Measurements from ENCODE around the gene CTNNBL1. TPM values are rescaled to one million over a fixed set of nuclear protein-coding genes. Genes with fewer than 3 reads are reported as not detected.

CTNNBL1 gene
- total RNA-seq, 1 experiment from 2014 or later: 203 TPM

DNA sequence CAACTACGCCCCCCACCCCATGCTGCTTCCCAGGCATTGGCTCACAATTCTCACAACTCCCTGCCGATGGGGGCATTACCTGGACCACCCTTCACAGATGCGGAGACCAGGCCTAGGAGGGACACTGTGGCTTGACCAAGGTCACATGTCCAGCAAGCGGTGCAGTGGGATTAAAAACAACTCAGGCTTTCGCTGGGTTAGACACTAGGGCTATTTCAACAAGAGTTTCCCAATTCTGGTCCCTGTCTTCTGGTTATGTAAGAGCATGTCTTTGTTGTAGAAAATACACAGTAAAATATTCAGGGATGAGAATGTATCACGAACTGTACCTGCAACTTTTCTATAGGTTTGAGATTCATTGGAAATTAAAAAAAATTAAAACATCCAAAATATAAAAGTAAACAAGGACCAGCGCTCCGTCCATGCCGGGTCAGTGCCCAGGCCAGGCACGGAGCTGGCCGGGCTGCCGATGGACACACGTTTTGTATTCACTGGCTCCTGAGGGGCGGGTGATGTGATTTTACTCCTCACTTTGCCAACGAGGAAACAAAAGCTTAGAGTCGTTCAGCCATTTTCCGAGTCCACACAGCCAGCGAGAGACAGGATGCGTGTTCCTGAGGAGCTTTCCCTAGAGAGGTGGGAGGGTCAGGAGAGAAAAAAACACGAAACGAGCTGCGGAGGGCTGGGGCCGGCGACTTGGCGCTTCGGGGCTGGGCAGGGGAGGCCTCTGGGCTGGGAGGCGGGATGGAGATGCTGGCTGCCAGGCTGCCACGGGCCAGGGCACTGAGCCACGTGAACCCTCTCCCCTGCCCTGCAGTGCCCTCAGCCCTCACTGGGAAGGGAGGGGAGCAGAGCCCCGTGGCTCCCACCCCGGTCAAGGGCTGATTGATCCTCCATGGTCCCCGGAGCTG, 192.0 kb downstream of the CTNNBL1 start:
- ChIA-PET CTCF (interaction anchor here (0.7 kb wide), 1 partner anchor 82 kb away, joined by 4 read pairs; no protein-coding TSS in a partner anchor), POLR2A (no interaction called here)
- Histone ChIP-seq H3K4me1 (peaks cover 10% of the 10 kb centered on the region; the same call in 1 of the 2 replicates), H3K4me3 (ENCODE audit: low read depth, low read length) (no peak overlapping the region), H3K36me3 (ENCODE audit: control insufficient read depth, insufficient read depth, low read length) (no peaks in the 10 kb centered on the region), H3K27me3 (replicated peaks; ENCODE audit: control insufficient read depth, insufficient read depth, low read length) (no peaks in the 10 kb centered on the region), H3K9me3 (no peaks in the 10 kb centered on the region)
- Mint-ChIP-seq H3K27ac (ENCODE audit: unreplicated experiment) (no peak overlapping the region), H3K9me3 (ENCODE audit: unreplicated experiment) (no peaks in the 10 kb centered on the region), H3K36me3 (ENCODE audit: insufficient read depth, unreplicated experiment) (no peaks in the 10 kb centered on the region), H3K27me3 (ENCODE audit: insufficient read depth, unreplicated experiment) (no peaks in the 10 kb centered on the region), H3K4me3 (ENCODE audit: unreplicated experiment) (no peak overlapping the region), H3K4me1 (ENCODE audit: low read depth, unreplicated experiment) (no peaks in the 10 kb centered on the region)
- no peak for DNase-seq
- TF ChIP-seq, protein P1, sequence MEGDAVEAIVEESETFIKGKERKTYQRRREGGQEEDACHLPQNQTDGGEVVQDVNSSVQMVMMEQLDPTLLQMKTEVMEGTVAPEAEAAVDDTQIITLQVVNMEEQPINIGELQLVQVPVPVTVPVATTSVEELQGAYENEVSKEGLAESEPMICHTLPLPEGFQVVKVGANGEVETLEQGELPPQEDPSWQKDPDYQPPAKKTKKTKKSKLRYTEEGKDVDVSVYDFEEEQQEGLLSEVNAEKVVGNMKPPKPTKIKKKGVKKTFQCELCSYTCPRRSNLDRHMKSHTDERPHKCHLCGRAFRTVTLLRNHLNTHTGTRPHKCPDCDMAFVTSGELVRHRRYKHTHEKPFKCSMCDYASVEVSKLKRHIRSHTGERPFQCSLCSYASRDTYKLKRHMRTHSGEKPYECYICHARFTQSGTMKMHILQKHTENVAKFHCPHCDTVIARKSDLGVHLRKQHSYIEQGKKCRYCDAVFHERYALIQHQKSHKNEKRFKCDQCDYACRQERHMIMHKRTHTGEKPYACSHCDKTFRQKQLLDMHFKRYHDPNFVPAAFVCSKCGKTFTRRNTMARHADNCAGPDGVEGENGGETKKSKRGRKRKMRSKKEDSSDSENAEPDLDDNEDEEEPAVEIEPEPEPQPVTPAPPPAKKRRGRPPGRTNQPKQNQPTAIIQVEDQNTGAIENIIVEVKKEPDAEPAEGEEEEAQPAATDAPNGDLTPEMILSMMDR (IDR thresholded peaks at IDR 0.05; ENCODE audit: insufficient read depth in 1 of 2, low read depth in 1 of 2, low read length in 1 of 2, severe bottlenecking in 1 of 2, unreplicated experiment in 1 of 2): no peak
- intact Hi-C loops (cut with micrococcal nuclease; ENCODE audit: unreplicated experiment): no loop called here
- no TSS peak for BruUV-seq (replicated peaks)

DNA sequence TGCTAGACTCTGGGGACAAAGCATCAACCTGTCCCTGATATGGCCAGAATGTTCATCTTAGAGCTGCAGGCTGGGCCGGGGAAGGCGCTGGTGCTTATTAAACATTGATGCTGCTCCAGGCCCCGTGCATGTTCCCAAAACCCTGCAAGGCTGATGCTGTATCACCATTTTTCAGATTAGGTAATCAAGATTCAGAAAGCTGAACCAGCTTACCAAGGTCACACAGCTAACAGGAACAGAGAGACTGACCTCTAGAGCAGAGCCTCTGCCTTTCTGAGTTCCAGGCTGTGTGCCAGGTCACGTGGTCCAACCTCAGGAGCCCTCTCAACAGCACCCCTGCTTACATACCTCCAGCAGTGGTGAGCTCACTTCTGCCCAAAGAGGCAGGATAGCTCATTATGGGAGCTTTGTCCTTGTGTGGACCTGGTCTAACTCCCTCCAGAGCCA, 193.0 kb downstream of the CTNNBL1 start:
- Histone ChIP-seq H3K9me3 (no peaks in the 10 kb centered on the region), H3K27me3 (replicated peaks; ENCODE audit: control insufficient read depth, insufficient read depth, low read length) (no peaks in the 10 kb centered on the region), H3K4me1 (peaks cover under 1% of the 10 kb centered on the region; the same call in 1 of the 2 replicates), H3K4me3 (ENCODE audit: low read depth, low read length) (no peak overlapping the region), H3K36me3 (ENCODE audit: control insufficient read depth, insufficient read depth, low read length) (no peaks in the 10 kb centered on the region)
- Mint-ChIP-seq H3K9me3 (ENCODE audit: unreplicated experiment) (no peaks in the 10 kb centered on the region), H3K36me3 (ENCODE audit: insufficient read depth, unreplicated experiment) (no peaks in the 10 kb centered on the region), H3K4me3 (ENCODE audit: unreplicated experiment) (no peak overlapping the region), H3K4me1 (ENCODE audit: low read depth, unreplicated experiment) (no peaks in the 10 kb centered on the region), H3K27ac (ENCODE audit: unreplicated experiment) (no peak overlapping the region), H3K27me3 (ENCODE audit: insufficient read depth, unreplicated experiment) (no peaks in the 10 kb centered on the region)
- intact Hi-C loops (cut with micrococcal nuclease; ENCODE audit: unreplicated experiment): no loop called here
- ChIA-PET POLR2A (no interaction called here), CTCF (no interaction called here)
- no TSS peak for BruUV-seq (replicated peaks)
- no peak for DNase-seq
- TF ChIP-seq, protein P1 (IDR thresholded peaks at IDR 0.05; ENCODE audit: insufficient read depth in 1 of 2, low read depth in 1 of 2, low read length in 1 of 2, severe bottlenecking in 1 of 2, unreplicated experiment in 1 of 2): no peak

DNA sequence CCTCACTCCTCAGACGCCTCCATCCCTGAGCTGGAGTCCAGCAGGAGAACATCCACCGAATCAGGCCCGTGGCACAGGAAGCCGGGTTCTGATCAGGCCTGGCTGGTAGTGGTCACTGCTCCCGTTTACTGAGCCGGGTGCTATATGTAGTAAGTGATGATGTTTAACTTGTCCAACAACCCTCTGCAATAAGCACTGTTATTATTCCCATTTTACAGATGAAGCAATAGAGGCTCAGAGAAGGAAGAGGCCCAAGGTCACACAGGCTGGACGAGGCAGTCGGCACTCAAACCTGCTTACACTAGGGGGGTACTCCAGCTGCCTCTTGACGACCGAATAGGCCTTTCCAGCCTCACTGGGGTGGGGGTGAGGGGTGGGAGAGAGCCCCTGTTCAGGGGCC, 194.8 kb downstream of the CTNNBL1 start:
- Histone ChIP-seq H3K4me1 (no peaks in the 10 kb centered on the region), H3K36me3 (ENCODE audit: control insufficient read depth, insufficient read depth, low read length) (no peaks in the 10 kb centered on the region), H3K4me3 (ENCODE audit: low read depth, low read length) (no peak overlapping the region), H3K9me3 (no peaks in the 10 kb centered on the region), H3K27me3 (replicated peaks; ENCODE audit: control insufficient read depth, insufficient read depth, low read length) (no peaks in the 10 kb centered on the region)
- H3K27me3 Mint-ChIP-seq (ENCODE audit: insufficient read depth, unreplicated experiment): no peaks in the 10 kb centered on the region
- intact Hi-C loops (cut with micrococcal nuclease; ENCODE audit: unreplicated experiment): no loop called here
- H3K4me1 Mint-ChIP-seq (ENCODE audit: low read depth, unreplicated experiment): no peaks in the 10 kb centered on the region
- no peak overlapping the region for H3K4me3 Mint-ChIP-seq (ENCODE audit: unreplicated experiment)
- no TSS peak for BruUV-seq (replicated peaks)
- TF ChIP-seq, protein P1 (IDR thresholded peaks at IDR 0.05; ENCODE audit: insufficient read depth in 1 of 2, low read depth in 1 of 2, low read length in 1 of 2, severe bottlenecking in 1 of 2, unreplicated experiment in 1 of 2): no peak
- H3K9me3 Mint-ChIP-seq (ENCODE audit: unreplicated experiment): no peaks in the 10 kb centered on the region
- ChIA-PET CTCF (interaction anchor here (0.6 to 0.7 kb wide), 2 partner anchors 104 to 133 kb away, joined by 4 read pairs; no protein-coding TSS in a partner anchor), POLR2A (no interaction called here)
- DNase-seq: no peak
- no peaks in the 10 kb centered on the region for H3K36me3 Mint-ChIP-seq (ENCODE audit: insufficient read depth, unreplicated experiment)
- H3K27ac Mint-ChIP-seq (ENCODE audit: unreplicated experiment): no peak overlapping the region
